GDM1 (cell line): ENCODE measurements around the gene GP1BB.
"Not testable (repeated sequence)": the region's sequence is repeated elsewhere in the genome, so short reads cannot be mapped to it uniquely, and the experiment has no call there.

Experiments used
- DNase-seq: peaks from one replicate; lab custom pipeline; 2025; lab: John Stamatoyannopoulos, UW

The GP1BB gene

GRCh38 chr22:19693981-19694670, 29.2 kb upstream of the GP1BB start:
- no peak for DNase-seq

DNA sequence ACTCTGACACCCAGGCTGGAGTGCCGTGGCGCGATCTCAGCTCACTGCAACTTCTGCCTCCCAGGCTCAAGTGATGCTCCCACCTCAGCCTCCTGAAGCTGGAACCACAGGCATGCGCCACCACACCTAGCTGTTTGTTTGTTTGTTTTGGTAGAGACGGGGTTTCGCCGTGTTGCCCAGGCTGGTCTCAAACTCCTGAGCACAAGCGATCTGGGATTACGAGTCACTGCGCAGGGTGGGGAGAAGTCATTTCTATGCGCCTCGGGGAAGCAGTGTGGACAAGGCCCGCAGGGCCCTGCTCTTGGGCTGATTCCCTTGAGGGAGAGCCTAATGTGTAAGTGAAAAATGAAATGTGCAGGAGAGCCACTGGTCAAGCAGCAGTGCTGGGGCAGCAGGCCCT, 28.6 kb upstream of the GP1BB start:
- DNase-seq, result no peak

GRCh38 chr22:19696504-19697276, 26.6 kb upstream of the GP1BB start:
- no peak for DNase-seq

GRCh38 chr22:19697871-19698270, 25.5 kb upstream of the GP1BB start:
- DNase-seq, result not testable (repeated sequence)

GRCh38 chr22:19700790-19701419, 22.4 kb upstream of the GP1BB start:
- no peak for DNase-seq

DNA sequence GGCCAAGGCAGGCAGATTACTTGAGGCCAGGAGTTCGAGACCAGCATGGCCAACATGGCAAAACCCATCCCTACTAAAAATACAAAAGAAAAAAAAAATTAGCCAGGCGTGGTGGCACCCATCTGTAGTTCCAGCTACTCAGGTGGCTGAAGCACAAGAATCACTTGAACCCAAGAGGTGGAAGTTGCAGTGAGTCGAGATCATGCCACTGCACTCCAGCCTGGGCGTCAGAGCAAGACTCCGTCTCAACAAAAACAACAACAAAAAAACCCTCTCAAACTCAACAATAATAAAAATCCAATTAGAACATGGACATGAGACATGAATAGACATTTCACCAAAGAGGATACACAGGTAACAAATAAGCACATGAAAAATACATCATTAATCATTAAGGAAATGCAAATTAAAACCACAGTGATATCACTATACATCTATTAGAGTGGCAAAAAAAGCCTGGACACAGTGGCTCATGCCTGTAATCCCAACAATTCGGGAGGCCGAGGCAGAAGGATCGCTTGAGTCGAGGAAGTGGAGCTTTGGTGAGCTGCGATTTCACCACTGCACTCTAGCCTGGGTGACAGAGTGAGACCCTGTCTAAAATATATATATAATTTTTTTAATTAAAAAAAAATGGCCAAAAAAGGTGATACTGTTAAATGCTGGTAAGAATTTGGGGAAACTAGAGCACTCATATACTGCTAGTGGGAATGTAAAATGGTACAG, 21.8 kb upstream of the GP1BB start:
- no peak for DNase-seq

GRCh38 chr22:19703869-19704268, 19.5 kb upstream of the GP1BB start:
- DNase-seq, result no peak

DNA sequence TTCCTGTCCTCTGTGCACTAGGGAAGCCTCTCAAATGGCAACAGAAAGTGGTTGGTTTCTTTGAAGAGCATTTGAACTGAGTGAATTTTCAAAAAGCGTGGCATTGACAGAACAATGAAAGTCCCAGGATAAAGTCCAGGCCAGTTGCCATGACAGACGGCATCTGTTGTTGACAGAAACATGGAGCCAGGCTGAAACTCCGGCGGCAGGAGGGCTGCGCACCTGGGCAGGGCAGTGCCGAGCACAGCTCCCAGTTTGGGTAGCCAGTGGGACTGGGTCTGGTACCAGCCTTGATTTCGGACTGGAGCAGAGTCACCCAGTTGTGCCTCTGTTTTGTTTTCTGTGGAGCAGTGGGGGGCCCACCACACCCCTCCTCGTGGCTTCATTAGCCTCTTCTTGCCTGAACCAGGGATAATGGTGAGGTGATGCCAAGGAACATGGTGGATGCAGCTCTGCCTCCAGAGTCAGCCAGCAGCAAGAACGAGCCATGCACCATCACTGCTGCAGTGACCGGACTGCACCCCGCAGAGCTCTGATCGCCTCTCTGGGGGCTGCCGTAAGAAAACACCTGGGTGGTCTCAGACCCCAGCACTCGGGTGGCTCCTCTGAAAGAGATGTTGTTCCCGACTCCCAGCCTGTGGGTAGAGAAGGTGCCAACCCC, 18.9 kb upstream of the GP1BB start:
- DNase-seq, result no peak

DNA sequence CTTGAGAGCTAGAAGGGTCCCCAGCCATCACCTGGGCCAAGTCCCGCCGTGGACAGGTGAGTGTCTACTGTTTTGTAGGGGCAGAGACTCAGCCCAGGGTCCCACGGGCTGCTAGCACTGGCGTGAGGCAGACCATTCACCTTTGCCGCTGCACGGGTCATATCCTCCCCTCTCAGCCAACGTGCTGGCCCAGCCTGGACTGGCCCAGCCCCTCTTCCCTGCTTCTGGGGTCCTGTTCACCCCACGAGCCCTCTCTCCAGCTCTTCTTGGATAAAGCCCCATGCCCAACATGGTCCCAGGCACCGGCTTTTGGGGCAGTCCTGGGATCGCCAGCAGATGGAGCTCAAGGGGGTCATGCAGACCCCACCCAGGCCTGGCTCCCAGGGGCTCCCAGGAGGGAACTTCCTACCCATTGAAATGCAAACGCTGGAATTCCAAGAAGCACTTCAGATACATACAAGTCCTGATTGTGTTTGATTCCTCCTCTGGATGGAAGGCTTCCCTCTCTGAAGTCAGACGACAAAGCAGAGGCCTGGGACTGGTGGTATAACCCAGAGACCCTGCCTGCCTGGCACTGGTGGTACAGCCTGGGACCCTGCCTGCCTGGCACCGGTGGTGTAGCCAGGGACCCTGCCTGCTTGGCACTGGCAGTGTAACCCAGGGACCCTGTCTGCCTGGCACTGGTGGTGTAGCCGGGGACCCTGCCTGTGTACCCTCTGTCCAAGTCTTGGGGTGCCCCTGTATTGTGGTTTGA, 18.0 kb upstream of the GP1BB start:
- DNase-seq, result no peak

DNA sequence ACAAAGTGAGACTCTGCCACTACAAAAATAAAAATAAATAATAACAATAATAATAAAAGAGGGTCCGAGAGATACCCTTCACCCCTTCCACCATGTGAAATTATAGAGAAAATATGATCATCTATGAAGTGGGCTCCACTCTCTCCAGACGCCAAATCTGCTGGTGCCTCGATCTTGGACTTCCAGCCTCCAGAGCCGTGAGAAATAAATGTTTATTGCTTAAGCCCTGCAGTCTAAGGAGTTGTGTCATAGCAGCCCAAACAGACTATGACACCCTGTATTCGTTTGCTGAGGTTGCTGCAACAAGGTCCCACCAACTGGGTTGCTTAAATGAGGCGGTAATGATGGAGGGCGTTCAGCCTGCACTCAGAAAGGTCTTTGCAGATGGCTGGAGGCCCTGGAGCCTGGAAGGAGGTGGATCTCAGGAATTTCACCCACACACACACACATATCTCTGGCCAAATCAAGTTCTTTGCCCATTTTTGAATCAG, 16.6 kb upstream of the GP1BB start:
- no peak for DNase-seq

- no peak for DNase-seq
Measured at GRCh38 chr22:19707347-19708290, 15.7 kb upstream of the GP1BB start.

DNA sequence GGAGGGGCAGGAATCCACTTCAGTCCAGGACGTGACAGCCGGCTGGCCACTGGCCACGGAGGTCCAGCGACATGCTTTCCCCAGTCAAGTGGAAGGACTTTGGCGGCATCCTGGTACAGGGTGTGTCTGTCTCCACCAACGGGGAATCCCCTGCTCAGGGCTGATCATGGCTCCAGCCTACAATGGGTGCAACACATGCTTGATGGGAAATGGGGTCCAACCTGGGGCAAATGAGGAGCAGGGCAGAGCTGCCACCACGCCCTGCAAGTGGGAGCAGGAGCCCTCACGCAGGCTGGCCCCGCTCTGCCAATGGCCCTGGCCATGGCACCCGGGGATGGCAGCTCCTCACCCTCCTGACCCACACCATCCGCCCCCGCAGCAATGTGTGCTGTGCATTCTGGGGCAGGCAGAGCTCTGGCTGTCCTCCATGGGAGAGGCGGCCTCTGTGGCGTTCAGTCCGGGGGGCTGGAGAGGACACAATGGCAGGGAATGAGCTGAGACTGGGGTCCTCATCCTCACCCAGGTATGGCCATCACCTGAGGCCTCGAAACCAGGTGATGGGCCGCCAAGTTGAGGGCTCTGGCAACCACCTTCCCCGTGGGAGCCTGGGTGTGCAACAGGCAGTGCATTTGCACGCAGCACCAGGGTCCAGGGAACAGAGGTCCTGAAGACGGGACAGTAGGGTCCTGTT, 14.9 kb upstream of the GP1BB start:
- DNase-seq, result no peak

- DNase-seq, result no peak
Measured at GRCh38 chr22:19709063-19709769, 14.1 kb upstream of the GP1BB start.

DNA sequence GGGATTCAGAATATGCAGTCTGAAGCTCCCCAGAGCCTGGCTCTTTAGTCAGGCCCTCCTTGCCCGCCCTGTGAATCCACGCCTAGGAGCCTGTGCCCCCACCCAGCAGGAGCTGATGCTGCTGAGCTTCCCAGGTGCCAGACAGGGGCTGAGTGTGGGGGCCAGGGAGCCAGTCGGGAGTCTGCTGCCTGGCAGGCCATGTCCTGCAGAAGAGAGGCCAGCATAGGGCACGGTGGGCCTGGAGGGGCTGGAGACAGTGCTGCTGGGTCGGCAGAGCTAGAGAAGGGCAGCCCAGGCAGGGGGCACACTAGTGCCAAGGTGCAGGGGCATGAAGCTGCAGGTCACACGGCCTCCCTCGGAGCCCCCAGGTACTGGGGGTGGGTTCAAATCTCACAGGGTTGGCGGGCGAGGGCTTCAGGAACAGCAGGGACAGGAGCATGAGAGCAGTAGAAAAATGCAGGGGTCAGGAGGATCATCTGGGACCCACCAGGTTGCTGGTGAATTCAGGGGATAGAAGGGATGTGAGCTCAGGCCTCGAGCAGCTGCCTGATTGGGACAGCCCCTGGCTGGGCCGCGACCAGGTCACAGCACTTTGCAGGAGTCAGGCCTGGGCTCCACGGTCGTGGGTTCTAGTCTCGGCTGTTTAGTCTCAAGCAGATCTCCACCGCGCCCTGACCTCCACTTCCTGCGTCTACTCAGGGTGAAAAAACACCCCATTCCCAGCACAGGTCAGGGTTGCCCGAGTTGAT, 13.1 kb upstream of the GP1BB start:
- no peak for DNase-seq

DNA sequence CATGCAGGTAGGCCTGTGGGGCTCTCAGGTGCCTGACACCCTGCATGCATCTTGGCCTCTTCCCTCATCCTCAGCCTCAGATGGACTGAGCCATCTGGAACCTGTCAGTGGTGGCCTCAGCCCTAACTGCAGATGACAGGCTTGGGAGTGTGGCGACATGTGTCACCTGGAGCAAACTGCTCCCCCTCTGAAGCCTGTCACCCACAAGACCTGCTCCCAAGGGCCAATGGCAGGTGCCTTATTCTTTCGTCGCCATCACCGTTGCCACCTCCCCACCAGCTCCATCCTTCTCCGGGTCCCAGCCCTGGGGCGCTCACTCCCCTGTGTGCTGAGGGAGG, 12.6 kb upstream of the GP1BB start:
- no peak for DNase-seq

- no peak for DNase-seq
Measured at GRCh38 chr22:19713245-19713644, 10.1 kb upstream of the GP1BB start.

- DNase-seq, result no peak
Measured at GRCh38 chr22:19713650-19714311, 9.6 kb upstream of the GP1BB start.
